T-cell (primary cell): ENCODE measurements around the gene RGS7. TPM values are rescaled to one million over a fixed set of nuclear protein-coding genes. Genes with fewer than 3 reads are reported as not detected.

Experiments used
- ATAC-seq, 4 experiments: fragments of 200-7000 bp in 3 of 4; fragments of 150-1000 bp in 1 of 4; cut with Tn5 transposase; replicated peaks in 1 of 4; 1 replicate in 3 of 4; 2 replicates in 1 of 4; pipeline ENCODE4 v1.10.0; 2021; ENCODE audit warnings: moderate library complexity in 3 of 4, mild to moderate bottlenecking in 2 of 4, moderate number of reproducible peaks in 1 of 4
- CTCF ChIA-PET, 2 donors: fragments of 300-600 bp; sonication (Branson Sonifier 250); formaldehyde crosslinking; loops; one replicate each; lab custom pipeline; 2022; ENCODE audit warnings: antibody characterized with exemption in 2 of 2; lab: Charles Lee
- POLR2A ChIA-PET, 2 donors: fragments of 300-600 bp; sonication (Branson Sonifier 250); formaldehyde crosslinking; loops; one replicate each; lab custom pipeline; 2022; ENCODE audit warnings: antibody characterized with exemption in 2 of 2; lab: Charles Lee
- DNase-seq, 35 experiments: peaks; one replicate each; pipeline versions ENCODE4 v3.0.0 to v3.0.0-alpha.2; 2013 to 2023
- H3K27ac ChIP-seq: one replicate; pipeline ENCODE4 v1.5.1; 2013; ENCODE audit warnings: low read length
- H3K27me3 ChIP-seq, 2 experiments: replicated peaks in 1 of 2; 1 replicate in 1 of 2; 2 replicates in 1 of 2; pipeline versions ENCODE4 v1.6.1 to v1.7.0; 2013; ENCODE audit warnings: low read length in 1 of 2, mixed read lengths in 1 of 2; ENCODE audit not compliant: control insufficient read depth in 2 of 2, insufficient read depth in 2 of 2; ENCODE audit errors: extremely low read depth in 1 of 2
- H3K36me3 ChIP-seq, 2 donors: 1 replicate in 1 of 2; 2 replicates in 1 of 2; pipeline versions ENCODE4 v1.6.1 to v1.7.0; 2013; ENCODE audit warnings: low read length in 1 of 2; ENCODE audit not compliant: control insufficient read depth in 2 of 2, insufficient read depth in 1 of 2; ENCODE audit errors: extremely low read depth in 1 of 2
- H3K4me1 ChIP-seq, 2 experiments: 1 replicate in 1 of 2; 2 replicates in 1 of 2; pipeline versions ENCODE4 v1.6.1 to v1.7.0; 2013; ENCODE audit warnings: low read length in 2 of 2, mixed read lengths in 1 of 2; ENCODE audit not compliant: insufficient read depth in 2 of 2, control insufficient read depth in 1 of 2; ENCODE audit errors: extremely low read depth in 1 of 2
- H3K4me3 ChIP-seq, 2 donors: 1 replicate in 1 of 2; 2 replicates in 1 of 2; pipeline versions ENCODE4 v1.5.1 to v1.7.0; 2013; ENCODE audit warnings: mild to moderate bottlenecking in 2 of 2, low read length in 1 of 2, moderate library complexity in 1 of 2; ENCODE audit not compliant: control insufficient read depth in 1 of 2; ENCODE audit errors: extremely low read depth in 1 of 2
- H3K9me3 ChIP-seq: 2 replicates; pipeline ENCODE4 v1.7.0; 2013
- H3K27ac Mint-ChIP-seq, 2 donors: one replicate each; pipeline ENCODE4 v1.8.0; 2020 to 2021; ENCODE audit warnings: mild to moderate bottlenecking in 2 of 2, mixed read lengths in 2 of 2
- H3K27me3 Mint-ChIP-seq, 2 donors: one replicate each; pipeline ENCODE4 v1.8.0; 2021 to 2022; ENCODE audit warnings: mixed read lengths in 2 of 2
- H3K36me3 Mint-ChIP-seq: one replicate; pipeline ENCODE4 v1.8.0; 2021; ENCODE audit warnings: mixed read lengths
- H3K4me1 Mint-ChIP-seq, 3 donors: one replicate each; pipeline ENCODE4 v1.8.0; 2020 to 2022; ENCODE audit warnings: mixed read lengths in 3 of 3, mild to moderate bottlenecking in 1 of 3
- H3K4me3 Mint-ChIP-seq, 3 donors: one replicate each; pipeline ENCODE4 v1.8.0; 2020 to 2022; ENCODE audit warnings: mild to moderate bottlenecking in 3 of 3, mixed read lengths in 3 of 3, moderate library complexity in 3 of 3
- H3K9me3 Mint-ChIP-seq, 3 donors: one replicate each; pipeline ENCODE4 v1.8.0; 2020 to 2022; ENCODE audit warnings: mixed read lengths in 3 of 3
- WGBS: methylation state at CpG from one replicate; pipeline ENCODE4 v1.1.5; 2013; ENCODE audit warnings: missing lambda C conversion rate; ENCODE audit not compliant: insufficient coverage; 5-methylcytosine and 5-hydroxymethylcytosine counted together
- total RNA-seq, 35 experiments: library from RNA in 6 of 35; stranded (reverse) in 6 of 35; fragments of 120-200 nt in 1 of 35; gene quantifications; one replicate each; pipeline versions ENCODE4 v1.2.1 to v1.2.4 and lab custom pipeline; 2013 to 2026

The RGS7 gene
- total RNA-seq, 5 donors from 2014 or later (not counting 1 experiment from before 2014, with no cell fraction given) = not detected

DNA sequence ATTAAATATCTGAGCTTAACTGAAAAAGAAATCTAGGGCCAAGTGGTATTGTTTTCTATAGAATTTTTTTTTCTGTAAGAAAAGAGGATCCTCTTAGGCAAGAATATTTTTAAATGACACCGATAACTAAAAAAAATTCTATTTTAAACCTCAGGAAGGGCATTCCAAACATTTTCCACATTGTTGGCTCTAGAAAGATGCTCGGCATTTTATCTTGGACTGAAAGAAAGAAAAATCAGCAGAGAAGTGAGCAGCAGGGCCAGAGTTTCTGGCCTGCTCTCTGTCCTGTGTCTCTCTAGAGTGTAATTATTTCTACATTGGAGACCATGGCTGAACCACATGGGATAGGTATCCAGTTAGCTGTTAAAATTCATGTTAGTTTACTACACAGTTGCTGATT is 552.5 kb downstream of the RGS7 start:
- Histone ChIP-seq H3K36me3 (no peaks in the 10 kb centered on the region), H3K4me1 (no peaks in the 10 kb centered on the region), H3K9me3 (no peaks in the 10 kb centered on the region), H3K27ac (no peak overlapping the region), H3K27me3 (no peaks in the 10 kb centered on the region), H3K4me3 (no peak overlapping the region)
- Mint-ChIP-seq H3K27ac (no peak overlapping the region), H3K27me3 (no peaks in the 10 kb centered on the region), H3K4me1 (no peaks in the 10 kb centered on the region), H3K4me3 (no peak overlapping the region), H3K36me3 (no peaks in the 10 kb centered on the region), H3K9me3 (no peaks in the 10 kb centered on the region)
- POLR2A ChIA-PET = no interaction called here
- DNase-seq = no peak
- CTCF ChIA-PET = no interaction called here
- ATAC-seq = no peak
- WGBS = 86% methylated on average over 1 of the region's 2 CpGs

DNA sequence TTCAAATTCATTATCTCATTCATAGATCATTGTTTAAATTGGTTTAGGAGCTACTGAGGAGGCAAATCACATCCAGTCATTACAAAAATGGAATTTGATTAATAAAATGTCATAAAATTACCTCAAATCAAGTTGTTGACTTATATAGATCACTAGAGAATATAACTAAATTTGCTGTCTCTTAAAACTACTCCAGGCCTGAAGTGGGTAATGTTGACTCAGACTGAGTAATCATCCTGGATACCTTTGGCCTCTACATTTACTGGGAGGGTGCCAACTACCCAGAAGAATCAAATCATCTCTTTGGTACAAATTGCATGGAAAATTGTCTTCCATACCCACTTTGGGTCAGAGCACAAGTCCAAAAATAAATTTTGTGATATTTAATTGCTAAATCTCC is 553.9 kb downstream of the RGS7 start:
- H3K36me3 Mint-ChIP-seq = no peaks in the 10 kb centered on the region
- ATAC-seq = no peak
- no peak overlapping the region for H3K27ac Mint-ChIP-seq
- H3K4me3 Mint-ChIP-seq = no peak overlapping the region
- no peak overlapping the region for H3K4me3 ChIP-seq
- ChIA-PET POLR2A (no interaction called here), CTCF (no interaction called here)
- H3K9me3 ChIP-seq = no peaks in the 10 kb centered on the region
- H3K4me1 ChIP-seq = no peaks in the 10 kb centered on the region
- no peaks in the 10 kb centered on the region for H3K27me3 ChIP-seq
- DNase-seq = no peak
- no peaks in the 10 kb centered on the region for H3K27me3 Mint-ChIP-seq
- H3K36me3 ChIP-seq = no peaks in the 10 kb centered on the region
- no peak overlapping the region for H3K27ac ChIP-seq
- no peaks in the 10 kb centered on the region for H3K4me1 Mint-ChIP-seq
- no peaks in the 10 kb centered on the region for H3K9me3 Mint-ChIP-seq

DNA sequence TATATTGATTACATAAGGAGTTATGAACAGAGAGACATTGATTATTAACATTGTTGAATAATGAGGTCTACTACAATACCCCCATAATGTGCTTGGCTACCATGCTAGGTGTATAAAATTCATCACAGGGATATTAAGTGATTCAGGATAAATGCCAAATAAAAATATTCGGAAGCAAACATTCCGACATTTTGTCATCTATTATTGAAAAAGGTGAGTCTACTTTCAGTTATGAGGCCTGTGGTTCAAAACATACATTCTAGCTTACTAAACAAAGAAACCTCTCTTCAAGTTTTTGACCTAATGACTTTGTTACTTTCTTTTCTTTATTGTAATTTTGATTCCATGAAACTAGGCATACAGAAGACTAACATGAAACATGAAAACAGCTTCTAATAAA is 554.7 kb downstream of the RGS7 start:
- H3K27ac ChIP-seq = no peak overlapping the region
- no CpG with 5 or more reads among the region's 2 CpGs for WGBS
- H3K9me3 ChIP-seq = no peaks in the 10 kb centered on the region
- no peaks in the 10 kb centered on the region for H3K4me1 ChIP-seq
- POLR2A ChIA-PET = no interaction called here
- H3K4me3 Mint-ChIP-seq = no peak overlapping the region
- H3K9me3 Mint-ChIP-seq = no peaks in the 10 kb centered on the region
- no peaks in the 10 kb centered on the region for H3K27me3 ChIP-seq
- H3K4me1 Mint-ChIP-seq = no peaks in the 10 kb centered on the region
- no peak for DNase-seq
- H3K27ac Mint-ChIP-seq = no peak overlapping the region
- H3K4me3 ChIP-seq = no peak overlapping the region
- no peaks in the 10 kb centered on the region for H3K36me3 ChIP-seq
- CTCF ChIA-PET = no interaction called here
- ATAC-seq = no peak
- H3K36me3 Mint-ChIP-seq = no peaks in the 10 kb centered on the region
- H3K27me3 Mint-ChIP-seq = no peaks in the 10 kb centered on the region

- CTCF ChIA-PET = no interaction called here
- Histone ChIP-seq H3K9me3 (no peaks in the 10 kb centered on the region), H3K27me3 (no peaks in the 10 kb centered on the region), H3K27ac (no peak overlapping the region), H3K4me1 (no peaks in the 10 kb centered on the region), H3K36me3 (no peaks in the 10 kb centered on the region), H3K4me3 (no peak overlapping the region)
- H3K36me3 Mint-ChIP-seq = no peaks in the 10 kb centered on the region
- no peak for ATAC-seq
- peaks cover 0 to 5% (median 0%) of the 10 kb centered on the region in 3 donors for H3K9me3 Mint-ChIP-seq
- H3K4me3 Mint-ChIP-seq = no peak overlapping the region
- H3K27me3 Mint-ChIP-seq = no peaks in the 10 kb centered on the region
- H3K27ac Mint-ChIP-seq = no peak overlapping the region
- DNase-seq = no peak
- POLR2A ChIA-PET = no interaction called here
- no peaks in the 10 kb centered on the region for H3K4me1 Mint-ChIP-seq
- WGBS = no CpG with 5 or more reads among the region's 3 CpGs
These were observed 555.6 kb downstream of the RGS7 start for GRCh38 chr1:240801442-240801841.

DNA sequence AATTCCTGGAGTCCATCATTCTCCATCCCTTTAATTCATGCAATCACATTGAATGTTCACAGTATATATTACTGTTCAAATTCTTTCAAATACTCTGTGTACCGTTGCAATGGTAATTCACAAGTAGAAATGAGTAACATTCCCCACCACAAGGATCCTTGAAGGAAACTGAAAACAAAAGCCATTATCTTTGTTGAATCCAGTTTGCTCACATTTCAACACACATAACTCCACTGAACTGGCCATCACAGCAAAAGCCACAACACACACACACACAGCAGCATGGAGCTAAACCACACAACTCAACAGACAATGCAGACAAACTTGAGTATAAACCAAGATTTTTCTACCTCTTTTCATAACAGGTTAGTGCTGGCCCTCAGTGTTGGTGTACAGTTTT is 556.7 kb downstream of the RGS7 start:
- no peak for DNase-seq
- ChIA-PET POLR2A (no interaction called here), CTCF (no interaction called here)
- Histone ChIP-seq H3K27ac (no peak overlapping the region), H3K4me3 (no peak overlapping the region), H3K27me3 (no peaks in the 10 kb centered on the region), H3K9me3 (no peaks in the 10 kb centered on the region), H3K4me1 (no peaks in the 10 kb centered on the region), H3K36me3 (no peaks in the 10 kb centered on the region)
- Mint-ChIP-seq H3K36me3 (no peaks in the 10 kb centered on the region), H3K27ac (no peak overlapping the region), H3K4me1 (no peaks in the 10 kb centered on the region), H3K9me3 (peaks cover 0 to 5% (median 0%) of the 10 kb centered on the region in 3 donors), H3K4me3 (no peak overlapping the region), H3K27me3 (no peaks in the 10 kb centered on the region)
- no peak for ATAC-seq
- 67% methylated on average over 1 of the region's 1 CpG for WGBS

DNA sequence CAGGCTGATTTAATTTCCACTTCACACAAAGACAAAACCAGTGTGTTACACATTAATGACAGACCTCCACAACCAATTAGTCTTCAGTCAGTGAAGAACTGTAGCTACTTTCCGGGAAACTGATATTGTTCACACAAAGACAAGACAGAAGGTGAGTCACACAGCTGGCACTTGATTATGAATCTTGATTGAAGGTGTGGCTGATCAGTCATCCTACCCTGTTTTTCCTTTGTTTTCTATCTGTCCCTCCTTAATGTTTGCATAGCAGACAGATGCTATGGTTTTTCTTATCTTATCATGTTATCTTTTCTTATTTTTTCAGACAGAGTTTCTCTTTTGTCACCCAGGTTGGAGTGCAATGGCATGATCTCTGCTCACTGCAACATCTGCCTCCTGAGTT is 560.0 kb downstream of the RGS7 start:
- Mint-ChIP-seq H3K27ac (no peak overlapping the region), H3K27me3 (no peaks in the 10 kb centered on the region), H3K4me1 (no peaks in the 10 kb centered on the region), H3K4me3 (no peak overlapping the region), H3K36me3 (no peaks in the 10 kb centered on the region), H3K9me3 (peaks cover 0 to 6% (median 5%) of the 10 kb centered on the region in 3 donors)
- WGBS = no CpG with 5 or more reads among the region's 1 CpG
- POLR2A ChIA-PET = interaction anchor here (0.5 to 0.6 kb wide), 2 partner anchors 22 to 1316 kb away, joined by 4 to 5 read pairs; no protein-coding TSS in a partner anchor
- ATAC-seq (no peak), DNase-seq (no peak)
- Histone ChIP-seq H3K4me3 (no peak overlapping the region), H3K4me1 (no peaks in the 10 kb centered on the region), H3K27ac (no peak overlapping the region), H3K36me3 (no peaks in the 10 kb centered on the region), H3K9me3 (no peaks in the 10 kb centered on the region), H3K27me3 (no peaks in the 10 kb centered on the region)
- CTCF ChIA-PET = no interaction called here
